HG03280 (cell line): ENCODE results near the gene FAAP20.

Experiments
- ATAC-seq: cut with Tn5 transposase; IDR thresholded peaks from one replicate; pipeline ENCODE4 v1.9.1; 2021; ENCODE audit warnings: mild to moderate bottlenecking, moderate library complexity; ENCODE audit not compliant: unreplicated experiment

The FAAP20 gene

DNA sequence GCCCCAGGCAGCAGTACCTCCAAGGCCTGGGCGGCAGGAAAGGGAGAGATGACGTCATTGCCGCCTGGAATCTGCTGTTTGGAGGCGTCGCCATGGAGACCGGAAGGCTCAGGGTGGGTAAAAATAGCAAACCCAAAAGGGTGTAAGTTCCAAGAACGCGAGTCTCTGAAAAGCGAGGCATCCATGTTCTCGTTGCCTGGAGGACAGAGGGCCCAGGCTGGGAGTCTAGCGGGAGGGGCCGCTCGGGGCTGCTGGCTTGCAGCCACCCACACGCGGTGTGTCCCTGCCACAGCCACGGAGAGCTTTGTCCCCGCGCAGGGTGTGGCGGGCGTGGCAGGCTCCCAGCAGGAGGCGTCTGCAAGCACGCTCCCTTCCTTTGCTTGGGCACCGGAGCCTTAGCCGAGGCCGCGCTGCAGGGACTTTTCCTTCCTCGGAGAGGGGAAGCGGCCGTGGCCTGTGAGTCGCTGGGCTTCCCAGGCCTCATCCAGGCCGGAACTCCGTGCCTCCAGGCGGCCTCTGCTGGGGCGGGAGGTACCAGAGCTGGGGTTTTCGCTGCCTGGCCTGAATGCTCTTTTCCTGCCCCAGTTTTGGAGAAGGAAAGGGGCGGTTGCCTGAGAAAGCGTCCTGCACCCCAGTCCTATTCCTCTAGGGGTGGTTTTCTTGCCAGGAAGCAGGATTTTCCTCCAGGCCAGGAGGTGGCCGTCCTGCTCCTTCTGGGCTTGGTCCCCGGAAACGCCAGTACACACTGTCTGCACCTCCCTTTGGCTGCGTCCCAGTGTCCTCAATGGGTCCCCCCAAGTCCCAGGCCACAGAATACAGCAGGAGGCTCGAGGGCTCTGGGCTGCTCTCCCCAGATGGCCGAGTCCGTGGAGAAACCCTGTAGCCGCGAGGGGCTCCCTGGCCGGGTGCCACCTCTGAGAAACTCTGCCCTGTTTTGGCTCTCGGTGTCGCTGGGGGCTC lies 18.2 kb upstream of the FAAP20 start:
- ATAC-seq = no peak

DNA sequence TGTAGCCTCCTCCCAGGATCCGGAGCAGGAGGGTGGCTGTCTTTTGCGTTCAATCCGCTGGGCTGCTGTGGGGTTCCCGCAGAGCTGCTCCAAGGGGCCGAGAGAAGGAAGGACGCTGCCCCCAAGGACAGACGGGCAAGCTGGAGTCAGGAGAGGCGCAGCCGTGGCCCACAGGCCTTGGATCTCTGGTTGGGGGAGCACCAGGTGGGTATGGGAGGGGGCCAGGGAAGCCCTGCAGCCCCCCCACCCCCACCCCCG lies 17.6 kb upstream of the FAAP20 start:
- no peak for ATAC-seq

DNA sequence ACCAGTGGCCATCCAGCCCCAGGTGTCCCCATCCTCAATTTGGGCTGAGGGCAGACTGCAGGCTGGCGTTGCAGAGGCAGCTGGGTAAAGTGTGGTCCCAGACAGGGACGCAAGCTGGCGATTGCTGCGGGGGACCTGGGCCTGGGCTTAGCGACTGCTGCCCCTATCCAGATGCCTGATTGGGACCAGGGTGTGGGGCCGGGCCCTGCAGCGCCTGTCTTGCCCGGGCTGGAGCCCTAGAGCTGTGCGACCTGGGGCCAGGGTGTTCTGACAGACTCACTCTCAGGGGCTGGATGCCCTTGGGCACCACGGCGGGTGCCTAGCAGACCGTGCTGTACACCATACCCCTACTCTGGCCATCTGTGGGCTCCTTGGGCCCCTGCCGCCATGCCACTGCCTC lies 16.2 kb upstream of the FAAP20 start:
- no peak for ATAC-seq

DNA sequence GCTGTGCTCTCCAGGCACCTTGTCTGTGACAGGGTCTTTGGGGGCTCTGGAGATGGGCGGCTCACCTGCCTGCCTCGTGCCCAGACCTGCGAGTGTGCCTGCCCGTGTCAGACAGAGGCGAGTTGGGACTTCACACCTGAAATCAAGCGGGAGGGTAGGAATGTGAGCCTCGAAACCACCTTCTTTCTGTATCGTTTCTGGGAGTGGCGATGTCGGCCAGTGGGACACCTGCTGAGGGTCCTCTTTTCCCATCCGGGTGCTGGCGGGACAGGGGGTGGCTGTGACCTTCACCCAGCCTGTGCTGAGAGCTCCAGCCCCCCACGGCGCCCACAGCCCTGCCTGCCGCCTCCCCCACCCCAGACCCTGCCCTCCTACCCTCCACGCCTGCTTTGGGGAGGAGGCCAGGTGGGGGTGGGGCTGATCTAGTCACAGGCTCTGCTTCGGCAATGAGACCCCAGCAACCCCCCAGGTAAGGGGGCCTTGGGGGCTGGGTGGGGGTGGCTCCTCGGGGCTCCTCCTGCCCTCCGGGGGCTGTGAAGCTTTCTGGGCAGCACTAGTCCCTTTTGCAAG lies 15.6 kb upstream of the FAAP20 start:
- no peak for ATAC-seq

DNA sequence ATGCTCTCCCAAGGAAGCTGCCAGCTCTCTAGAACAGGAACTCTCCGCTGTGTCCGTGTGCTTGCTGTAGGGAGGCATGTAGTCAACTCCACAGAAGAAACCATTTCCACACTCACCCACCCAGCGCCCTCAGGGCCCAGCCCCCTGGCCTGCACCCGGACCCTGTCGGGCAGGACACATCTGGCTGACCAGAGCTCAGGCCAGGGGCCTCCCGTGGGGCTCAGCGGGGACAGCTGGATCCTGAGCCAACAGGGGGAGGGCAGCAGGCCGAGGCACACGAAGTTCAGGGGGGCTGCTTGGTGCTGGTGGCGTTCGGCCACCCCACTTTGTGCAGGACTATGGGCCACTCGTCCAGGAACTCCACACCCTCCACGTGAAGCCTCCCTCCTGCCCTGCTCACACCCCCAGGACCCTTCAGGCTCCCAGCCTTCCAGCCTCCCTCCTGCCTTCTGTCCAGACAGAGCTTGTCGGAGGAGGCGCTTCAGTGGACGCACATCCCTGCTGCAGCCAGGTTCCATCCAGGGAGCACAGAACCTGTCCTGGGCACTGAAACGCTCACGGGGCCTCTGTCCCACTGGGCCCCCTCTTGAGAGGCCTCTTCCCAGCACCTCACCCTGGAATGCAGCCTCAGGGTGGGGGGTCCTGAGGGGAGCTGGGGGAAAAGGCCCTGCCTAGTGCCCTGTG lies 15.0 kb upstream of the FAAP20 start:
- no peak for ATAC-seq

DNA sequence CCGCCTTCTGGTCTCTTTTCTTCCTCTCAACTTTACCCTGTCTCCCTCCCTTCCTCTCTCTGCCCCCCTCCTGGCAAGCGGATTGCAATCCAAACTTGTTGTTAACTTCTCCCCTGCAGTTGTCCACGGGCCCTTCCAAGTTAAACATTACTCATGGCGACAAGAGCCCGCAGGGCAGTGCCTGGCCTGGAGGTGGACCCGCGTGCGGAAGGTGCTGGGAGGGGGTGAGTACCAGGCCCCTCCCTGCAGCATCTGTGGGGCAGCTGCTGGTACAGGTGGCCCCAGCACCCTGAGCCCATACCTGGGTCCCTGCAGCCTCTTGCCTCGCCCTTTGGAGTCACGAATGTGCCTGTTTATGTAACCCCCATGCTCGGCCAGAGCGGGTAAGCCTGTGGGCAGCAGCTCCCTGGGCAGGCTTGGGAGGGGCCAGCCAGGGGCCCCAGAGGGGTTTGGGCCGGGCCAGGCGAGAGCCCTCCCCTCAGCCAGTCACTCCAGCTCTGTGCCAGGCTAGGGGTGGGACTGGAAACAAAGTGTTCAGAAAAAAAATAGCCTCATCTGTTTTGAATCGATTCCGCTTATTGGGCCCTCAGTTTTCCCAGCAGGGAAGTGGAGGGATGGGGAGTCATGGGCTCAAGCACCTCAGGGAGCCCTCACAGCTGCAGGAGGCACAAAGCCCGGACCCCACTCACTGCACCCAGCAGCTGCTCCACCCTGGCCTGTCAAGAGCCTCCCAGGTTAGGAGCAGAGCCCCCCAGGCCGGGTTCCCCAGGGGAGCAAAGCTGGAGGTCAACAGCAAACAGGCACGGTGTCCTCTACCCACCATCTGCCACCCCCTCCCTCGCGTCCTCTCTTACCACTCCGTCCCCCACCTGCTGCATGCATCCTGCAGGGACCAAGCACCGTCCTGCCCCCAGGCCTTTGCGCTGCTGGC lies 14.0 kb upstream of the FAAP20 start:
- ATAC-seq = no peak

DNA sequence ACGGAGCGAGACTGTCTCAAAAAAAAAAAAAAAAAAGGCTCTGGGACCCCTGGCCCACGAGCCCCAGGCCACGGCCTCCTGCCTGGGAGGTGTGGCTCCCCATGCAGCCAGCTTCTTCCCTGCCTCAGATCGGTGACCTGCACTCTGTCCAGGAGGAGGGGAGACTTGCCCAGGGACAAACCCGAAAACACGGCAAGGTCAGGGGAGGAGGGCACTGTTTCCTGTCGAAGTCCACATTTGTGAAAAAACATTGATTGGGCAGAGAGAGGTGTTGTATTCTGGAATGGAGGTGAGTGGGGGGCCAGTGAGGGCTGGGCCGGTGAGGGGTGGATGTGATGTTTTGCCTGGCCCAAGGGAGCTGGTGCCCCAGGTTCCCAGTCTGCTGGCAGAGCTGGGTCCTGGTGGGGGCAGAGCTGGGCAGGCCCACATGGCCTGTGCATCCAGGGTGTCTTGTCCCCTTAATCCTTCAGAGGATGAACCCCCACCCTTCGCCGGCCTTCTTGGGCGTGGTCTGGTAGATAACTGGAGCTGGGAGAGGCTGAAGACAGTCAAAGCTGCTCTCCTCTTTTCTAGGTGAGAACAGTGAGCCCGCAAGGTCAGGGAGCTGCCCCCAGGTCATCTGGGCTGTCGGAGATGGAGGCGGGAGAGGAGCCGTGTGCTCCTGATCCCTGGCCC lies 12.4 kb upstream of the FAAP20 start:
- no peak for ATAC-seq

DNA sequence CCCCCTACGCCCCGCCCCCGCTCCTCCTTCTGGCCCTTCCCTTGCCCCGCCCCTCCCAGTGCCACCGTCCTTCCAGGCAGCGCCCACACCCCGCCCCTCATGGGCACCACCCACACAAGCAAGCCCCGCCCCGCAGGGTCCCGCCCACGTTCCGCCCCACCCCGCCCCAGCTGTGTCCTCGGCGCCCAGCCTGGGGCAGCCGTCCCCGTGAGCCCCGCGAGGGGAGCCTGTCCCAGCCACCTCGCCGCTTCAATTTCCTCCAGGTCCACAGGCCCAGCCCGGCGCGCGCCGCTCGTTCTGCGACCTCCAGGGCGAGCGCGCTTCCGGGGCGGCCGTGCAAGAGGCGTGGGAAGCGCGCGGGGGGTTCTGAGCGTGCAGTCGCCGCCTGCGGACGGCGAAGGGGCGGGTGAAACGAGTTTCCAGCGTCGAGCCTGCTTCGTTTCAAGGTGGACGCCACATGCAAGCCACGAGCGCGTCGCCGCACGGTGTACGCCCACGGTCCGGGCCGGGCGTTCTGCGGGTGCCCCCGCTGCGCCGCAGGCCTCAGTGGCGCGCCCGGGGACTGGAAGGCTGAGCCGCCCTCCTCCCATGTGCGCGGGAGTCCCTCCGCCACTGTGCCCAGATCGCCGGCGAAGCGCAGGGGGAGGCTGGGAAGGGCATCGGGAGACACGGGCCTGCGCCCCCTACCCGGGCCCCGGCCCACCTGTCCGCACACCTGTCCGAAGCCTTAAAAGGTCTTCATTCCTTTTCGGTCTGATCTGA lies 10.8 kb upstream of the FAAP20 start:
- ATAC-seq = peak; percentile 74

DNA sequence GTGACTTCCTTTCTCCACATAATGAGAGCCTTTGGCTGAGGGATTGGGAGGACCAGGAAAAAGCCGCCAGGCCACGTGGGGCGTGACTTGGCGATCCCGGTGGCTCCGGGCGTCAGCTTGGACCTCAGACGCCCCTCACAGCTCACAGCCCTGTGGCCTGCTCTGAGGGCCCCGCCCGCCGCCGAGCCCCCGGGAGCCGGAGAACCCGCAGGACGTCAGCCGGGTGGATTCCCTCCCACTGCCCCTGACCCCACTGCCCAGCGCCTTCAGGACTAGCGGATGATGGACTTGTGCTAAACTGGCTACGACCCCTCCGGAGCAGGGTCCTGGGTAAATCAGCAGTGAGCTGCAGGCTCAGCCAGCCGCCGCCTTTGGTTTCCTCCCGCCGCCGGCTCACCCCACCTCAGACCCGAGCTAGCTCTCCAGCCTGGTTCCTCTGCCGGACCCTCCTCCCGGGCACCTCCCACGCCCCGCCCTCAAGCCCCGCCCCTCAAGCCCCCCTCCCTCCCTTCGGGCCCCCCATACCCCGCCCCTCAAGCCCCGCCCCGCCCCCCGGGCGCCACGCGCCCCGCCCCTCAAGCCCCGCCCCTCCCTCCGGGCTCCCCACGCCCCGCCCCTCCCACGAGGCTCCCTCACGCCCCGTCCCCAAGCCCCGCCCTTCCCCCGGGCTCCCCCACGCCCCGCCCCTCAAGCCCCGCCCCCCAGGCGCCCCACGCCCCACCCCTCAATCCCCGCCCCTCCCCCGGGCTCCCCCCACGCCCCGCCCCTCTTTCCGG lies 10.0 kb upstream of the FAAP20 start:
- peak; percentile 29 for ATAC-seq

DNA sequence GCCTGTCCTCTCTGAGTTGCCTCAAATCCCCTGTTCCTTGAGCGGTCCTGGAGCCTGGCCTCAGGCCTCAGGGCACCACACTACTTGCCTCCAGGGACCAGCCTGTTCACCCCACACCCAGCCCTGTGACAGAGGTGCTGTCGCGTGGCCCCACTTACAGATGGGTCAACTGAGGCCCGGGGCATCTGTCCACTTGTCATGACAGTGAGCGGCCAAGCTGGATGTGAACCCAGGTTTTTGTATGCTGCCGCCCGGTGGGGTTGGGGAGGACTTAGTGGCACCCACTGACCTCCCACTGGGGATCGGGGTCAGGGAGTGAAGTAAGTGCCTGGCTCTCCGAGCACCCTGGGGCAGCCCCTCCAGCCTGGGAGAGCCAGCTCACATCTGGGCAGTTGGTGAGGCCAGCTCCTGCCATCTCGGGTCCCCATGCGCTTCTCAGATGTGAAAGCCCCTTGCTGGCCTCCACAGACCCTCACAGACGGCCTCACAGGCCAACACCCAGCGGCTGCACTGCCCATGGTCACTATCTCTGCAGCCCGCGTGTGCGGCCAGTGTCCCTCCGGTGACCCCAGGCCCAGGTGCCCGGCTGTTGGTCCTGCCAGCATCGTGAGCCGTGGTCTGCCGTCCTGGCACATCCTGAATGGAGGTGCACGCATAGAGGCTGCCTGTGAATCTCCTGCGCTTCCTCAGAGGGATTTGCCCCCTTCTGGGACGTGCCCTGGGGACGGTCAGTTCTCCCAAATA lies 9.3 kb upstream of the FAAP20 start:
- ATAC-seq = no peak

DNA sequence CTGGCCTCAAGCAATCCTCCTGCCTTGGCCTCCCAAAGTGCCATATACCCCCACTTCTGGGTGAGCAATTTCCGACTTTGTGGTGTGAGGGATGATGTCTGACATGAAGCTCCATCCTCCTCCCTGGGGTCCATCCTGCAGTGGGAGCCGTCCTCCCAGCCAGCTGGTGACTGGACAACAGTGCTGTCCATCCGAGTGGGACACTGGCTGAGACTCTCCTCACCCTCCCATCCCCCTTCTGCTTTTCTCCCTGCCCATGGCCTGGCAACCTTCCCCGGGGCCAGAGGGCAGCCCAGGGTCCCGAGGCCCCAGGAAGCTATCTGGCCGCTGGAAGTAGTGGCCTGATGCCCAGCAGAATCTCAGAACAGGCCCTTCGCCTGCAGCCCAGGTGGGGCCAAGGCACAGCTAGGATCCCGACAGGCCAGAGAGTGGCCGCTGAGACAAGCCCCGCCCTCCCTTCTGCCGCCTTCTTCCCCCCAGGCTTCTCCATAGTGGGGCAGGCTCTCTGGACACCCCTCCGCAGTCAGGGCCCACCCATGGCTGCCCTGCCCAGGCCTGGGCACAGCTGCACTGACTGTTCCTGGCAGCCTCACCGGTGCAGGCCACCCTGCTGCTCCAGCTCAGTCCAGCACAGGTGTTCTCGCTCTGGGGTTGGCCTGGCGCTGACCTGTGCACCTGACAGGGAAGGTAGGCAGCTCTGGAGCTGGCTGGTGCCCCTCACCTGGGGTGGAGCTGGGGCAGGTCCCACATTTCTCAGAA lies 8.4 kb upstream of the FAAP20 start:
- ATAC-seq = no peak

DNA sequence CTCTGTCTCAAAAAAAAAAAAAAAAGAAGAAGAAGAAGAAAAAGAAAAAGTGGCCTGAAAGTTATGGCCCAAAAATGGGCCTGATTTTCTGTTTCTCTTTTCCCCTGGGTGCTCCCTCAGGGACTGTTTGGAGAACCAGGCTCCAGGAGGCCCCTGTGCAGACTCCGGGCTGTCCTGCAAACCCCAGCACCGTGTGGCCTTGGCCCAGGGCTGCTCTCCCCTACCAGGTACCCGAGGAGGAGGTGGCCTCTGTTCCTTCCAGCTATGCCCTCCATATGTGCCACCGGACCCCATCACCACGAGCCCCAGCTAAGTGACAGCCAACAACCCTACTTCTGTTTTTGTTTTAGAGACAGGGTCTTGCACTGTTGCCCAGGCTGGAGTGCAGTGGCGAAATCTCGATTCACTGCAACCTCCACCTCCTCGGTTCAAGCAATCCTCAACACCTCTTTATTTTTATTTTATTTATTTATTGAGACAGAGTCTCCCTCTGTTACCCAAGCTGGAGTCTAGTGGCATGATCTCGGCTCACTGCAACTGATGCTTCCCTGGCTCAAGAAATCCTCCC lies 7.5 kb upstream of the FAAP20 start:
- no peak for ATAC-seq

DNA sequence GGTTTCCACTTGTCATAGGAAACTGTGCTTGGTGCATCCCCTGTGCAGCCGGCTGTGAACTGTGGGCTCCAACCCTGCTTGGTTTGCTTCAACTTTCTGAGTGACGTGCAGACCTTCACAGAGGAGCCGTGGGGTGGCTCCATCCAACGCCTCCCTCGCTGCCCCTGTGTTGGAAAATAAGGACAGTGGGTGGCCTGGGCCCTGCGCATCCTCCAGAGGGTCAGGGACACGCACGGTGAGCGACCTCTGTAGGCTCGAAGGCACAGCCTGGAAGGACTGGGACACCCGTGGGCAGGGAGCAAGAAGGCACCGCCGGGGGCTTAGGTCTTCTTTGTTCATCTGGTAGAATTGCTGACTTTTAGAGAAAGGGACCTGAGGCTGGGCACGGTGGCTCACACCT lies 6.5 kb upstream of the FAAP20 start:
- ATAC-seq = no peak

DNA sequence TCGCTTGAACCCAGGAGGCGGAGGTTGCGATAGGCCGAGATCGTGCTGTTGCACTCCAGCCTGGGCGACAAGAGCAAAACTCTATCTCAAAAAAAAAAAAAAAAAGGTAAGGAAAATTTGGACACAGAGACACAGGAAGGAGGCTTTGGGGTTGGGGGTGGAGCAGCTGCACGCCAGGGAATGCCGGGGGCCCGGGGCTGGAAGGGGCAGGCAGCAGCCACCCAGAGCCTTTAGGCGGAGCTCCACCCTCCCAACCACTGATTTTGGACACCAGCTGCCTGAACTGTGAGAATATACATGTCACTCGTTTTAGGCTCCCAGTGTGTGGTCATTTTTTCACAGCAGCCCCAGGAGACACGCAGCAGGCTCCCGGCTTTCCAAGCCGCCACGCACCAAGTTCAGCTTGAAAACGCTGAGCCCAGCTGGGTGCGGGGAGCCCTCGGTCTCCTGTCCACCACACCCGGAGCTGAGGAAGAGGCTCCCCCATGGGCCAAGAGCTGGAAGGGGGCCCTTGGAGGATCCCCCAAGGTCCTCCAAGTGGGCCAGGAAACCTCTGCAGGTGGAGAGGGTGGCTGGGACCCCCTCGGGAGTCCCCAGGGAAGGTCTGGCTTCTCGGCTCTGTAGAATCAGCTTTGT lies 5.9 kb upstream of the FAAP20 start:
- no peak for ATAC-seq

DNA sequence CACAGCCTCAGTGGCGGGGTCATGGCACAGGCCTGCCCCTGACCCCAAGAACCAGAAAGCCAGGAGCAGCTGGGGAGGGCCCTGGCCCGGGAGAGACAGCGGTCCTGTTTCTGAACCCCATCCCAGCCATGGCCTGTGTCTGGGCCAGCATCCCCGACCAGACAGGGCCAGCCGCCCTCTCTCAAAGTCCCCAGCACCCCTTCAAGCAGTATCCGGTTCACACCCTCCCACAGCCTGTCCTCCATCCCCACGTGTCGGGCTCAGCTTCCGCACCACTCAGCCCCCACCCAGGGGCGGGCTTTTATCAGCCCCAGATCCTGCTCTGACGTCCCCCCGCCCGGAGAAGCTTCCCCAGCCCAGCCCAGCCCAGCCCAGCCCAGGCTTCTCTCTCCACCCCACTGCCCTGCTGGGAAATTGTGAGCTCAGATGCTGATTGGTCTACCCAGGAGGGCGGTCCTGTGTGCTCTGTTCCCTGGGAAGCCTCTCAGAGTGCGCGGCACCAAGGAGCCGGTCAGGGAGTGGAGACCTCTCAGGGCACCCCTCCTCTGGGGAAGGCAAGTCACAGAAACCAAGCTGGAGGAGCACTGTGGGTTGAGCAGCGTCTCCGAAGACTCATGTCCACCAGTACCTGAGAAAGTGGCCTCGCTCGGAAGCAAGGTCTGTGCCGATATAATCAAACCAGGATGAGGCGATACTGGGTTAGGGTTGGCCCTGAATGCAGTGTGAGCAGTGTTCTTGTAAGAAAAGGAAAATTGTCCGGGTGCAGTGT lies 4.7 kb upstream of the FAAP20 start:
- no peak for ATAC-seq

DNA sequence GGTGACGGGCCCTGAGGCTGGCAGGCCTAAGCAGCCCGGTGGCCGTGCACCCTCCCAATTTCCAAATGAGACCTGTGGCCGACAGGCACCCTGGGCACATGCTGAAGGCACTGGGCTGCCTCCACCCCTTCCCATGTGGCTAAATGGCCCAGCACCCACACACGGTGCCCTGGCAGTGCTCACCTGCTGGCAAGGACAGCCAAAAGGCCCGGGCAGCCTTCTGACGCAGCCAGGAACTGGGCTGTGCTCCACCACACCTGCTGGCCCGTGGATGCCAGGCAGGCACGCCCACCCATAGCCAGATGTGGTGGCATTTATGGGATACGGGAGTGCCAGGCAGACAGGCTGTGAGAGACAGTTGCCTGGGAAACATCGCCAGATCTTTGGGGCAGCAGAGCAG lies 4.0 kb upstream of the FAAP20 start:
- ATAC-seq = no peak
